DMS79 treated with DMSO at 0.1 percent for 48 hours (cell line): ENCODE data around the gene SPOCK1.
"Not testable (repeated sequence)": the region's sequence is repeated elsewhere in the genome, so short reads cannot be mapped to it uniquely, and the experiment has no call there.

ENCODE experiments used
- DNase-seq: peaks from one replicate; lab custom pipeline; 2025; lab: John Stamatoyannopoulos, UW

Gene SPOCK1

GRCh38 chr5:137263371-137264005 lies 235.6 kb downstream of the SPOCK1 start:
- no peak for DNase-seq

- no peak for DNase-seq
Measured at GRCh38 chr5:137262818-137263217, 236.3 kb downstream of the SPOCK1 start.

GRCh38 chr5:137260820-137261695 lies 238.1 kb downstream of the SPOCK1 start:
- no peak for DNase-seq

GRCh38 chr5:137259115-137259514 lies 240.0 kb downstream of the SPOCK1 start:
- DNase-seq = not testable (repeated sequence)

GRCh38 chr5:137254119-137255090 lies 244.7 kb downstream of the SPOCK1 start:
- DNase-seq = no peak

GRCh38 chr5:137252512-137252911 lies 246.6 kb downstream of the SPOCK1 start:
- no peak for DNase-seq

- no peak for DNase-seq
Measured at GRCh38 chr5:137250421-137250820, 248.7 kb downstream of the SPOCK1 start.

GRCh38 chr5:137248527-137248926 lies 250.6 kb downstream of the SPOCK1 start:
- DNase-seq = no peak

GRCh38 chr5:137245438-137245837 lies 253.7 kb downstream of the SPOCK1 start:
- no peak for DNase-seq

- no peak for DNase-seq
Measured at GRCh38 chr5:137240285-137240684, 258.8 kb downstream of the SPOCK1 start.

GRCh38 chr5:137236849-137237507 lies 262.1 kb downstream of the SPOCK1 start:
- DNase-seq = no peak

- DNase-seq = no peak
Measured at GRCh38 chr5:137236252-137236651, 262.9 kb downstream of the SPOCK1 start.

GRCh38 chr5:137234973-137235943 lies 263.9 kb downstream of the SPOCK1 start:
- no peak for DNase-seq

GRCh38 chr5:137233726-137234125 lies 265.4 kb downstream of the SPOCK1 start:
- no peak for DNase-seq

GRCh38 chr5:137233304-137233703 lies 265.8 kb downstream of the SPOCK1 start:
- DNase-seq = not testable (repeated sequence)

- DNase-seq = no peak
Measured at GRCh38 chr5:137231540-137231939, 267.6 kb downstream of the SPOCK1 start.

GRCh38 chr5:137228816-137229215 lies 270.3 kb downstream of the SPOCK1 start:
- DNase-seq = no peak

- DNase-seq = no peak
Measured at GRCh38 chr5:137226081-137226480, 273.0 kb downstream of the SPOCK1 start.

- no peak for DNase-seq
Measured at GRCh38 chr5:137223324-137224295, 275.5 kb downstream of the SPOCK1 start.
